Measurements from ENCODE around the gene TXNRD1. TPM values are rescaled to one million over a fixed set of nuclear protein-coding genes. Genes with fewer than 3 reads are reported as not detected.

The TXNRD1 gene
- total RNA-seq, 1 donor from 2014 or later: 100 TPM

GRCh38 chr12:104354167-104354867 lies 138.7 kb downstream of the TXNRD1 start:
- Mint-ChIP-seq H3K4me1 (ENCODE audit: unreplicated experiment) (no peaks in the 10 kb centered on the region), H3K27me3 (ENCODE audit: unreplicated experiment) (no peaks in the 10 kb centered on the region), H3K4me3 (ENCODE audit: unreplicated experiment) (no peak overlapping the region), H3K27ac (ENCODE audit: unreplicated experiment) (no peak overlapping the region), H3K36me3 (ENCODE audit: unreplicated experiment) (peaks cover 25% of the 10 kb centered on the region), H3K9me3 (ENCODE audit: unreplicated experiment) (no peaks in the 10 kb centered on the region)
- TF ChIP-seq CTCF (IDR thresholded peaks at IDR 0.05): no peak
- peak; percentile 13 for DNase-seq (ENCODE audit: extremely low spot score, unreplicated experiment)

GRCh38 chr12:104354868-104355570 lies 139.4 kb downstream of the TXNRD1 start:
- Mint-ChIP-seq H3K36me3 (ENCODE audit: unreplicated experiment) (peaks cover 25% of the 10 kb centered on the region), H3K4me3 (ENCODE audit: unreplicated experiment) (no peak overlapping the region), H3K9me3 (ENCODE audit: unreplicated experiment) (no peaks in the 10 kb centered on the region), H3K27ac (ENCODE audit: unreplicated experiment) (no peak overlapping the region), H3K27me3 (ENCODE audit: unreplicated experiment) (no peaks in the 10 kb centered on the region), H3K4me1 (ENCODE audit: unreplicated experiment) (no peaks in the 10 kb centered on the region)
- TF ChIP-seq CTCF (IDR thresholded peaks at IDR 0.05): no peak
- DNase-seq (ENCODE audit: extremely low spot score, unreplicated experiment): peak; percentile 10

- TF ChIP-seq CTCF (IDR thresholded peaks at IDR 0.05): no peak
- H3K4me3 Mint-ChIP-seq (ENCODE audit: unreplicated experiment): no peak overlapping the region
Observed at GRCh38 chr12:104355630-104356029, 140.1 kb downstream of the TXNRD1 start.

GRCh38 chr12:104356231-104357115 lies 140.9 kb downstream of the TXNRD1 start:
- no peak for TF ChIP-seq CTCF (IDR thresholded peaks at IDR 0.05)
- Mint-ChIP-seq H3K4me1 (ENCODE audit: unreplicated experiment) (no peaks in the 10 kb centered on the region), H3K4me3 (ENCODE audit: unreplicated experiment) (no peak overlapping the region), H3K36me3 (ENCODE audit: unreplicated experiment) (peaks cover 15% of the 10 kb centered on the region), H3K27ac (ENCODE audit: unreplicated experiment) (no peak overlapping the region), H3K9me3 (ENCODE audit: unreplicated experiment) (peaks cover 10% of the 10 kb centered on the region), H3K27me3 (ENCODE audit: unreplicated experiment) (no peaks in the 10 kb centered on the region)
- peak; percentile 83 for DNase-seq (ENCODE audit: extremely low spot score, unreplicated experiment)

More at GRCh38 chr12:104355630-104356029, 140.1 kb downstream of the TXNRD1 start:
- peaks cover 3% of the 10 kb centered on the region for H3K9me3 Mint-ChIP-seq (ENCODE audit: unreplicated experiment)
- H3K27me3 Mint-ChIP-seq (ENCODE audit: unreplicated experiment): no peaks in the 10 kb centered on the region
- peaks cover 23% of the 10 kb centered on the region for H3K36me3 Mint-ChIP-seq (ENCODE audit: unreplicated experiment)
- DNase-seq (ENCODE audit: extremely low spot score, unreplicated experiment): peak; percentile 51
- H3K4me1 Mint-ChIP-seq (ENCODE audit: unreplicated experiment): no peaks in the 10 kb centered on the region
- no peak overlapping the region for H3K27ac Mint-ChIP-seq (ENCODE audit: unreplicated experiment)
